Measurements from ENCODE around the gene TIGD2. TPM values are rescaled to one million over a fixed set of nuclear protein-coding genes. Genes with fewer than 3 reads are reported as not detected.

TIGD2 gene
- total RNA-seq, 1 donor from 2014 or later = 3.0 TPM

- intact Hi-C loops (cut with micrococcal nuclease) = loop anchor here (10.0 kb wide), 1 partner anchor 748 kb away; no protein-coding TSS in a partner anchor
Observed at GRCh38 chr4:89156174-89156914, 45.0 kb downstream of the TIGD2 start.

GRCh38 chr4:89157488-89158024, 46.2 kb downstream of the TIGD2 start:
- H3K36me3 Mint-ChIP-seq (ENCODE audit: low read depth) = no peaks in the 10 kb centered on the region
- no peak for DNase-seq (ENCODE audit: low spot score)
- no peak overlapping the region for H3K4me3 Mint-ChIP-seq (ENCODE audit: low read depth)
- no peaks in the 10 kb centered on the region for H3K4me1 Mint-ChIP-seq (ENCODE audit: low read depth)
- H3K27me3 Mint-ChIP-seq (ENCODE audit: low read depth) = peaks cover 16% of the 10 kb centered on the region
- no peak overlapping the region for H3K27ac Mint-ChIP-seq
- H3K9me3 Mint-ChIP-seq = no peaks in the 10 kb centered on the region
- intact Hi-C loops (cut with micrococcal nuclease) = loop anchor here (10.0 kb wide), 1 partner anchor 747 kb away; no protein-coding TSS in a partner anchor

More at GRCh38 chr4:89156174-89156914, 45.0 kb downstream of the TIGD2 start:
- H3K4me3 Mint-ChIP-seq (ENCODE audit: low read depth) = no peak overlapping the region
- H3K36me3 Mint-ChIP-seq (ENCODE audit: low read depth) = no peaks in the 10 kb centered on the region
- DNase-seq (ENCODE audit: low spot score) = no peak
- H3K9me3 Mint-ChIP-seq = no peaks in the 10 kb centered on the region
- H3K27me3 Mint-ChIP-seq (ENCODE audit: low read depth) = peaks cover 16% of the 10 kb centered on the region
- no peaks in the 10 kb centered on the region for H3K4me1 Mint-ChIP-seq (ENCODE audit: low read depth)
- H3K27ac Mint-ChIP-seq = no peak overlapping the region

GRCh38 chr4:89158884-89159503, 47.7 kb downstream of the TIGD2 start:
- H3K36me3 Mint-ChIP-seq (ENCODE audit: low read depth) = no peaks in the 10 kb centered on the region
- no peaks in the 10 kb centered on the region for H3K4me1 Mint-ChIP-seq (ENCODE audit: low read depth)
- H3K4me3 Mint-ChIP-seq (ENCODE audit: low read depth) = no peak overlapping the region
- intact Hi-C loops (cut with micrococcal nuclease) = loop anchor here (1.0 to 10.0 kb wide), 2 partner anchors 275 to 746 kb away; no protein-coding TSS in a partner anchor
- H3K27me3 Mint-ChIP-seq (ENCODE audit: low read depth) = peaks cover 16% of the 10 kb centered on the region
- H3K27ac Mint-ChIP-seq = no peak overlapping the region
- H3K9me3 Mint-ChIP-seq = no peaks in the 10 kb centered on the region
- DNase-seq (ENCODE audit: low spot score) = no peak

- no peaks in the 10 kb centered on the region for H3K4me1 Mint-ChIP-seq (ENCODE audit: low read depth)
- H3K4me3 Mint-ChIP-seq (ENCODE audit: low read depth) = no peak overlapping the region
- intact Hi-C loops (cut with micrococcal nuclease) = no loop called here
- no peak for DNase-seq (ENCODE audit: low spot score)
- no peaks in the 10 kb centered on the region for H3K36me3 Mint-ChIP-seq (ENCODE audit: low read depth)
- no peak overlapping the region for H3K27ac Mint-ChIP-seq
- peaks cover 14% of the 10 kb centered on the region for H3K27me3 Mint-ChIP-seq (ENCODE audit: low read depth)
- no peaks in the 10 kb centered on the region for H3K9me3 Mint-ChIP-seq
Observed at GRCh38 chr4:89160806-89161205, 49.5 kb downstream of the TIGD2 start.

- H3K27ac Mint-ChIP-seq = no peak overlapping the region
- intact Hi-C loops (cut with micrococcal nuclease) = no loop called here
Observed at GRCh38 chr4:89161841-89162240, 50.5 kb downstream of the TIGD2 start.

GRCh38 chr4:89162496-89162895, 51.2 kb downstream of the TIGD2 start:
- no peak for DNase-seq (ENCODE audit: low spot score)
- no peak overlapping the region for H3K27ac Mint-ChIP-seq
- H3K4me1 Mint-ChIP-seq (ENCODE audit: low read depth) = no peaks in the 10 kb centered on the region
- H3K27me3 Mint-ChIP-seq (ENCODE audit: low read depth) = peaks cover 23% of the 10 kb centered on the region
- intact Hi-C loops (cut with micrococcal nuclease) = no loop called here
- H3K4me3 Mint-ChIP-seq (ENCODE audit: low read depth) = no peak overlapping the region
- no peaks in the 10 kb centered on the region for H3K9me3 Mint-ChIP-seq
- H3K36me3 Mint-ChIP-seq (ENCODE audit: low read depth) = no peaks in the 10 kb centered on the region

More at GRCh38 chr4:89161841-89162240, 50.5 kb downstream of the TIGD2 start:
- Mint-ChIP-seq H3K36me3 (ENCODE audit: low read depth) (no peaks in the 10 kb centered on the region), H3K27me3 (ENCODE audit: low read depth) (peaks cover 21% of the 10 kb centered on the region), H3K9me3 (no peaks in the 10 kb centered on the region), H3K4me1 (ENCODE audit: low read depth) (no peaks in the 10 kb centered on the region), H3K4me3 (ENCODE audit: low read depth) (no peak overlapping the region)
- no peak for DNase-seq (ENCODE audit: low spot score)

GRCh38 chr4:89162987-89163386, 51.7 kb downstream of the TIGD2 start:
- H3K27ac Mint-ChIP-seq = no peak overlapping the region
- H3K36me3 Mint-ChIP-seq (ENCODE audit: low read depth) = no peaks in the 10 kb centered on the region
- intact Hi-C loops (cut with micrococcal nuclease) = no loop called here
- no peak overlapping the region for H3K4me3 Mint-ChIP-seq (ENCODE audit: low read depth)
- DNase-seq (ENCODE audit: low spot score) = no peak
- H3K4me1 Mint-ChIP-seq (ENCODE audit: low read depth) = no peaks in the 10 kb centered on the region
- peaks cover 21% of the 10 kb centered on the region for H3K27me3 Mint-ChIP-seq (ENCODE audit: low read depth)
- H3K9me3 Mint-ChIP-seq = no peaks in the 10 kb centered on the region

- H3K27ac Mint-ChIP-seq = no peak overlapping the region
- DNase-seq (ENCODE audit: low spot score) = no peak
- H3K36me3 Mint-ChIP-seq (ENCODE audit: low read depth) = no peaks in the 10 kb centered on the region
- peaks cover 21% of the 10 kb centered on the region for H3K27me3 Mint-ChIP-seq (ENCODE audit: low read depth)
- H3K9me3 Mint-ChIP-seq = no peaks in the 10 kb centered on the region
- no peak overlapping the region for H3K4me3 Mint-ChIP-seq (ENCODE audit: low read depth)
- no peaks in the 10 kb centered on the region for H3K4me1 Mint-ChIP-seq (ENCODE audit: low read depth)
- intact Hi-C loops (cut with micrococcal nuclease) = no loop called here
Observed at GRCh38 chr4:89164400-89164799, 53.1 kb downstream of the TIGD2 start.

Other genes starting within 250 kb of the TIGD2 start
- gene FAM13A, start 54.3 kb upstream of the TIGD2 start, total RNA-seq = 2.4 and 4.5 TPM in 2 replicates
- gene GPRIN3, start 196.3 kb downstream of the TIGD2 start, total RNA-seq = 10.7 and 11.6 TPM in 2 replicates